GM12872 (cell line): ENCODE data around the gene SYNJ2.

Experiments used
- CTCF ChIP-seq: IDR thresholded peaks from 3 replicates; pipeline ENCODE4 v1.5.1; 2011; ENCODE audit warnings: low read depth, mild to moderate bottlenecking, low read length, moderate library complexity; ENCODE audit not compliant: insufficient read depth

SYNJ2 gene

GRCh38 chr6:157982102-157982562 is 469 bp downstream of the SYNJ2 start:
- no peak for TF ChIP-seq CTCF

GRCh38 chr6:157982563-157983405 is 1.1 kb downstream of the SYNJ2 start:
- no peak for TF ChIP-seq CTCF

- no peak for TF ChIP-seq CTCF
These were observed 1.9 kb downstream of the SYNJ2 start for GRCh38 chr6:157983406-157984119.

GRCh38 chr6:157984128-157984527 is 2.5 kb downstream of the SYNJ2 start:
- TF ChIP-seq CTCF: no peak

- TF ChIP-seq CTCF: no peak
These were observed 3.1 kb downstream of the SYNJ2 start for GRCh38 chr6:157984686-157985225.

- TF ChIP-seq CTCF: no peak
These were observed 3.9 kb downstream of the SYNJ2 start for GRCh38 chr6:157985378-157986155.
